Keratinocyte (primary cell): ENCODE measurements around the gene CHID1. TPM values are rescaled to one million over a fixed set of nuclear protein-coding genes. Genes with fewer than 3 reads are reported as not detected.

Experiments
- DNase-seq: peaks from one replicate; pipeline ENCODE4 v3.0.0-alpha.2; 2011; ENCODE audit warnings: low read depth, missing footprints, low spot score
- FAIRE-seq: peaks from 2 replicates; lab custom pipeline; 2011; peaks lifted over from hg19 to GRCh38; lab: Jason Lieb, UNC
- H2AFZ ChIP-seq: 2 replicates; pipeline ENCODE4 v1.6.0; 2012; ENCODE audit warnings: low read length, control low read depth, inconsistent platforms; ENCODE audit not compliant: control insufficient read depth
- H3K27ac ChIP-seq: 2 replicates; pipeline ENCODE4 v1.5.1; 2011; ENCODE audit warnings: low read length; ENCODE audit not compliant: control insufficient read depth, insufficient read depth
- H3K27me3 ChIP-seq: 3 replicates; pipeline ENCODE4 v1.6.0; 2011; ENCODE audit warnings: low read length; ENCODE audit not compliant: control insufficient read depth, insufficient read depth; ENCODE audit errors: extremely low read depth
- H3K36me3 ChIP-seq, 2 experiments: 2 replicates in 1 of 2; 3 replicates in 1 of 2; pipeline ENCODE4 v1.5.1; 2011; ENCODE audit warnings: low read length in 2 of 2, mild to moderate bottlenecking in 1 of 2; ENCODE audit not compliant: control insufficient read depth in 2 of 2, insufficient read depth in 2 of 2; ENCODE audit errors: extremely low read depth in 1 of 2
- H3K4me1 ChIP-seq: 3 replicates; pipeline ENCODE4 v1.5.1; 2011; ENCODE audit warnings: low read length; ENCODE audit not compliant: control insufficient read depth, insufficient read depth; ENCODE audit errors: extremely low read depth
- H3K4me2 ChIP-seq: 3 replicates; pipeline ENCODE4 v1.6.0; 2011; ENCODE audit warnings: low read depth, low read length; ENCODE audit not compliant: control insufficient read depth, insufficient read depth; ENCODE audit errors: extremely low read depth
- H3K4me3 ChIP-seq, 3 experiments: fragments of 200-600 bp in 1 of 3; sonication (generic) in 1 of 3; 2 replicates in 2 of 3; 3 replicates in 1 of 3; pipeline ENCODE4 v1.5.1; 2011 to 2016; ENCODE audit warnings: low read length in 3 of 3, mild to moderate bottlenecking in 3 of 3, control low read depth in 2 of 3, inconsistent platforms in 1 of 3, low read depth in 1 of 3, mixed read lengths in 1 of 3, mixed run types in 1 of 3, moderate library complexity in 1 of 3; ENCODE audit not compliant: control insufficient read depth in 2 of 3, insufficient read depth in 2 of 3; ENCODE audit errors: extremely low read depth in 1 of 3
- H3K79me2 ChIP-seq: 2 replicates; pipeline ENCODE4 v1.6.0; 2012; ENCODE audit warnings: low read length; ENCODE audit not compliant: control insufficient read depth, insufficient read depth
- H3K9ac ChIP-seq: 3 replicates; pipeline ENCODE4 v1.6.0; 2011; ENCODE audit warnings: low read length; ENCODE audit not compliant: control insufficient read depth, insufficient read depth; ENCODE audit errors: extremely low read depth
- H3K9me1 ChIP-seq: 3 replicates; pipeline ENCODE4 v1.6.0; 2011; ENCODE audit warnings: low read length; ENCODE audit not compliant: control insufficient read depth, insufficient read depth; ENCODE audit errors: extremely low read depth
- H3K9me3 ChIP-seq: 2 replicates; pipeline ENCODE4 v1.5.1; 2012; ENCODE audit warnings: low read depth, low read length; ENCODE audit not compliant: control insufficient read depth
- H4K20me1 ChIP-seq: 3 replicates; pipeline ENCODE4 v1.6.0; 2011; ENCODE audit warnings: low read length; ENCODE audit not compliant: control insufficient read depth, insufficient read depth; ENCODE audit errors: extremely low read depth
- CTCF ChIP-seq, 3 experiments: IDR thresholded peaks in 1 of 3; conservative IDR thresholded peaks in 1 of 3; optimal IDR thresholded peaks in 1 of 3; 2 replicates in 2 of 3; 3 replicates in 1 of 3; pipeline versions ENCODE3 to v1.5.1; 2011; ENCODE audit warnings: low read length in 3 of 3, mild to moderate bottlenecking in 3 of 3, moderate library complexity in 2 of 3, control low read depth in 1 of 3, inconsistent platforms in 1 of 3; ENCODE audit not compliant: insufficient read depth in 2 of 3; ENCODE audit errors: extremely low read depth in 1 of 3
- EZH2 ChIP-seq: IDR thresholded peaks from one replicate; pipeline ENCODE4 v1.6.1; 2012; ENCODE audit warnings: inconsistent platforms, mild to moderate bottlenecking, low read length, moderate library complexity
- dilution Hi-C: fragments of 300-500 bp; cut with MboI; formaldehyde crosslinking; loops from one replicate; pipeline ENCODE4 v1.7.0; 2020; ENCODE audit warnings: low sequenced_read_pairs; ENCODE audit not compliant: extremely low pct_ligation_motif_present
- polyA plus RNA-seq, 5 experiments: library from polyadenylated mRNA; depleted of rRNA in 3 of 5; stranded (reverse) in 3 of 5; stranded (forward) in 1 of 5; unstranded in 1 of 5; fragments of >200 nt; gene quantifications; 1 replicate in 1 of 5; 2 replicates in 3 of 5; 3 replicates in 1 of 5; pipeline versions ENCODE4 v1.2.1 to v1.2.3, GENCODE V29; 2011 to 2012; ENCODE audit warnings: missing spikeins in 2 of 5, low read depth in 1 of 5, low replicate concordance in 1 of 5

The CHID1 gene
- polyA plus RNA-seq, 1 donor (not counting 4 experiments of a cell fraction or from before 2014, with no cell fraction given) = 23.0 TPM

GRCh38 chr11:954392-955153 lies 44.0 kb upstream of the CHID1 start:
- Histone ChIP-seq H3K36me3 (peaks cover 0 to 1% of the 10 kb centered on the region in 2 experiments), H3K4me1 (peaks cover 37% of the 10 kb centered on the region), H3K9me3 (no peaks in the 10 kb centered on the region), H3K9ac (no peak overlapping the region), H3K9me1 (peaks cover 3% of the 10 kb centered on the region), H3K79me2 (peaks cover 37% of the 10 kb centered on the region), H3K4me2 (no peak overlapping the region), H2AFZ (no peak overlapping the region), H4K20me1 (peaks cover 18% of the 10 kb centered on the region), H3K4me3 (no peak overlapping the region), H3K27ac (no peak overlapping the region), H3K27me3 (no peaks in the 10 kb centered on the region)
- FAIRE-seq (no peak), DNase-seq (no peak)
- dilution Hi-C loops = no loop called here
- TF ChIP-seq EZH2 = no peak
- TF ChIP-seq CTCF (optimal IDR thresholded peaks at IDR 0.05 in 1 of 3, IDR thresholded peaks at IDR 0.05 in 1 of 3, conservative IDR thresholded peaks at IDR 0.05 in 1 of 3; ENCODE audit: extremely low read depth in 1 of 3, insufficient read depth in 2 of 3, low read length in 3 of 3) = no peak

GRCh38 chr11:953512-953911 lies 42.9 kb upstream of the CHID1 start:
- no peak overlapping the region for H2AFZ ChIP-seq
- H3K9me1 ChIP-seq = peaks cover 3% of the 10 kb centered on the region
- H3K9me3 ChIP-seq = no peaks in the 10 kb centered on the region
- FAIRE-seq (no peak), DNase-seq (no peak)
- TF ChIP-seq CTCF (optimal IDR thresholded peaks at IDR 0.05 in 1 of 3, IDR thresholded peaks at IDR 0.05 in 1 of 3, conservative IDR thresholded peaks at IDR 0.05 in 1 of 3; ENCODE audit: extremely low read depth in 1 of 3, insufficient read depth in 2 of 3, low read length in 3 of 3) (no peak), EZH2 (no peak)
- no peaks in the 10 kb centered on the region for H3K27me3 ChIP-seq
- H3K27ac ChIP-seq = no peak overlapping the region
- H3K36me3 ChIP-seq = peaks cover 0 to 3% of the 10 kb centered on the region in 2 experiments
- peaks cover 18% of the 10 kb centered on the region for H4K20me1 ChIP-seq
- H3K4me1 ChIP-seq = peaks cover 32% of the 10 kb centered on the region
- dilution Hi-C loops = no loop called here
- peaks cover 37% of the 10 kb centered on the region for H3K79me2 ChIP-seq
- H3K9ac ChIP-seq = no peak overlapping the region
- no peak overlapping the region for H3K4me3 ChIP-seq
- no peak overlapping the region for H3K4me2 ChIP-seq
